Bronchial epithelial cell (primary cell): ENCODE data around the gene BST1. TPM values are rescaled to one million over a fixed set of nuclear protein-coding genes. Genes with fewer than 3 reads are reported as not detected.

Experiments
- DNase-seq: peaks from one replicate; pipeline ENCODE4 v3.0.0-alpha.2; 2010; ENCODE audit warnings: low read depth
- FAIRE-seq: peaks from 2 replicates; lab custom pipeline; 2011; peaks lifted over from hg19 to GRCh38; lab: Jason Lieb, UNC
- H3K27me3 ChIP-seq: 2 replicates; pipeline ENCODE4 v1.5.1; 2011; ENCODE audit warnings: low read length; ENCODE audit not compliant: control insufficient read depth, insufficient read depth
- H3K36me3 ChIP-seq: 2 replicates; pipeline ENCODE4 v1.5.1; 2011; ENCODE audit warnings: low read length; ENCODE audit not compliant: control insufficient read depth, insufficient read depth
- H3K4me3 ChIP-seq: 2 replicates; pipeline ENCODE4 v1.5.1; 2011; ENCODE audit warnings: mild to moderate bottlenecking, low read depth, low read length, control low read depth
- total RNA-seq: library from RNA; depleted of rRNA; stranded (reverse); fragments of >200 nt; gene quantifications from 2 replicates; pipeline ENCODE4 v1.2.1, GENCODE V29; 2014
- TF ChIP-seq, protein P1 (sequence below): IDR thresholded peaks from 2 replicates; pipeline ENCODE4 v1.5.1; 2011; ENCODE audit warnings: mild to moderate bottlenecking, moderate library complexity, low read length, control low read depth, inconsistent platforms; ENCODE audit not compliant: insufficient read depth, severe bottlenecking

Gene BST1
- total RNA-seq, 1 donor from 2014 or later: 0.79 TPM

DNA sequence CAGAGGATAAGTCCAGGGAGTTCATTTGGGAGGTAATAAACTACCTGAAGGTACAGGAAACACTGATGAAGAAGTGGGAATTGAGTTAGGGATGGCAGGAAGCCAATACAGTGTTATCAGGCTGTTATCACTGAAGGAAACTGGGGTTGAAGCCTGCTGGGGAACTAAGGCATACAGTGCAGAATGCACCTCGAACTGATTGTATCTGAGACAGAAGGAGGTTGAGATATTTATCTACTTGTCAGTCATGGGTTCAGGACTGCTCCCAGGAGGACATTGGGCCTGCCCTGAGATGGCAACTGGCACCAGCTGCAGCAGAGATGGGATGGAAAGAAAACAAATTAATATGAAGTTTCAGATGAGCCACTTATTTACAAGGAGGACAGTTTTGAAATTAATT lies 39.8 kb downstream of the BST1 start:
- Histone ChIP-seq H3K27me3 (no peaks in the 10 kb centered on the region), H3K36me3 (no peaks in the 10 kb centered on the region), H3K4me3 (no peak overlapping the region)
- no peak for FAIRE-seq
- DNase-seq: no peak
- TF ChIP-seq, protein P1, sequence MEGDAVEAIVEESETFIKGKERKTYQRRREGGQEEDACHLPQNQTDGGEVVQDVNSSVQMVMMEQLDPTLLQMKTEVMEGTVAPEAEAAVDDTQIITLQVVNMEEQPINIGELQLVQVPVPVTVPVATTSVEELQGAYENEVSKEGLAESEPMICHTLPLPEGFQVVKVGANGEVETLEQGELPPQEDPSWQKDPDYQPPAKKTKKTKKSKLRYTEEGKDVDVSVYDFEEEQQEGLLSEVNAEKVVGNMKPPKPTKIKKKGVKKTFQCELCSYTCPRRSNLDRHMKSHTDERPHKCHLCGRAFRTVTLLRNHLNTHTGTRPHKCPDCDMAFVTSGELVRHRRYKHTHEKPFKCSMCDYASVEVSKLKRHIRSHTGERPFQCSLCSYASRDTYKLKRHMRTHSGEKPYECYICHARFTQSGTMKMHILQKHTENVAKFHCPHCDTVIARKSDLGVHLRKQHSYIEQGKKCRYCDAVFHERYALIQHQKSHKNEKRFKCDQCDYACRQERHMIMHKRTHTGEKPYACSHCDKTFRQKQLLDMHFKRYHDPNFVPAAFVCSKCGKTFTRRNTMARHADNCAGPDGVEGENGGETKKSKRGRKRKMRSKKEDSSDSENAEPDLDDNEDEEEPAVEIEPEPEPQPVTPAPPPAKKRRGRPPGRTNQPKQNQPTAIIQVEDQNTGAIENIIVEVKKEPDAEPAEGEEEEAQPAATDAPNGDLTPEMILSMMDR: no peak

DNA sequence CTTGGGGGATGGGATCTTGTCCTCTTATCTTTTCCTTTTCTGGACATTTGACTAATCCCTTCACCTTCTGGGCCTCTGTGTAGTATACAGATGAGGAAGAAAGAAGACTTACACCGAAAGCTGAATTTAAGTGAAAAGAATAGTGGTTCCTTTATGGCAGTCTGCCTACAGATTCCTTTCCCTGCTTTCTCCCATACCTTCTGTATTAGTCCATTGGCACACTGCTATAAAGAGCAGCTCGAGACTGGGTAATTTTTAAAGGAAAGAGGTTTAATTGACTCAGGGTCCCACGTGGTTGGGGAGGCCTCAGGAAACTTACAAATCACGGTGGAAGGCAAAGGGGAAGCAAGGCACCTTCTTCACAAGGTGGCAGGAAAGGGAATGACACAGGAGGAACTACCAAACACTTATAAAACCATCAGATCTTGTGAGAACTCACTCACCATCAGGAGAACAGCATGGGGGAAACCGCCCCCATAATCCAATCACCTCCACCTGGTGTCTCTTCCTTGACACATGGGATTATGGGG lies 41.2 kb downstream of the BST1 start:
- Histone ChIP-seq H3K27me3 (no peaks in the 10 kb centered on the region), H3K36me3 (no peaks in the 10 kb centered on the region), H3K4me3 (no peak overlapping the region)
- FAIRE-seq (no peak), DNase-seq (no peak)
- TF ChIP-seq, protein P1: no peak

DNA sequence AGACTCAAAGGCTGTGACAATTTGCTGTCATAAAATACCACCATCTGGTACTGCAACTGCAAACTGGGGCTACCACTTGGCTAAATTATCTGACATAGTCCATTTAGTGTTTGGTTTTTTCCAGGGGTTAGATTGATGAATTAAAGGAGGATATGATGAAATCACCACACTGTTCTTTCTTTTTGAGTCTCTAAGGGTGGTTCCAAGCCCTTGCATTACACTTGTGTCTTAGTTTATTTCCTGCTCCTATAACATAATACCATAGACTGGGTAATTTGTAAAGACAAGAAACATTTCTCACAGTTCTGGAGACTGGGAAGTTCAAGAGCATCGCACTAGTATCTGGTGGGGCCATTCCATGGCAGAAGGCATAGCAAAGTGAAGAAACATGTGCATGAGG lies 43.2 kb downstream of the BST1 start:
- TF ChIP-seq, protein P1: no peak
- no peak for FAIRE-seq
- no peaks in the 10 kb centered on the region for H3K27me3 ChIP-seq
- no peak overlapping the region for H3K4me3 ChIP-seq
- DNase-seq: no peak
- H3K36me3 ChIP-seq: no peaks in the 10 kb centered on the region

DNA sequence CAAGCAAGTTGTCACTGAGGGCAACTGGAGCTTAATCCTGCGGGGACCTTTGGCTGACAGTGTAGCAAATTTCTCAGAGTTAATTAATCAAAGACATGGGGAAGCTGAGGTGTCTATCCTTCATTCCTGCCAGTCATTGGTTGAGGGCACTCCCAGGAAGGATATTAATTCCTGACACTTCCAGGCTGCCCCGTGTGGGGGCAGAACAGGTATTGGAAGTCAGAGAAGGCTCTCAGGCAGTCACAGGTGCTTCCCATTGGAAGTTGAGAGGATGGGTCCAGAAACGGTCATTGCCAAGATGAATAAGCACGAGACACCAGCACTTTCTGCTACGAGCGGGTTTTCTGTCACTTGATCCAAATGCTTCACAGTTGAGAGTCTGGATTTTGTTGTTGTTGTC lies 46.1 kb downstream of the BST1 start:
- DNase-seq (no peak), FAIRE-seq (no peak)
- TF ChIP-seq, protein P1: no peak
- Histone ChIP-seq H3K4me3 (no peak overlapping the region), H3K36me3 (no peaks in the 10 kb centered on the region), H3K27me3 (no peaks in the 10 kb centered on the region)

DNA sequence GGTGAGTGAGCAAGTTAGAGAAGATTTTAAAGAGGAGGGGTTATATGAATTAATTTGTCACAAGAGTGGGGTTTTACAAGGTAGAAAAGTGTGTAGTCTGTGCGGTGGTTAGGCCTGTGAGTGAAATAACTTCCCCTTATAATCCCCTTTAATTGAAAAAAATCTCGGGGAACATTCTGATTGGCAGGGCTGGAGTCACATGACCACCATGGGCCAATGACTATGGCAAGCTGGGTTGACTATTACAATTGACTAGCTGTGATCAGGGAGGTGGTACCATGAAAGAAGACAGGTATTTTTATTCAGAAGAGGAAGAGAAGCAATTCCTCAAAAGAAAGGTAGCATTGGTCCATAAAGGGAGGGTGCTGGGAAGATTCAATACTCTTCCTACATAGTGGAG lies 48.3 kb downstream of the BST1 start:
- FAIRE-seq (no peak), DNase-seq (no peak)
- H3K4me3 ChIP-seq: no peak overlapping the region
- no peaks in the 10 kb centered on the region for H3K36me3 ChIP-seq
- no peaks in the 10 kb centered on the region for H3K27me3 ChIP-seq
- TF ChIP-seq, protein P1: no peak

DNA sequence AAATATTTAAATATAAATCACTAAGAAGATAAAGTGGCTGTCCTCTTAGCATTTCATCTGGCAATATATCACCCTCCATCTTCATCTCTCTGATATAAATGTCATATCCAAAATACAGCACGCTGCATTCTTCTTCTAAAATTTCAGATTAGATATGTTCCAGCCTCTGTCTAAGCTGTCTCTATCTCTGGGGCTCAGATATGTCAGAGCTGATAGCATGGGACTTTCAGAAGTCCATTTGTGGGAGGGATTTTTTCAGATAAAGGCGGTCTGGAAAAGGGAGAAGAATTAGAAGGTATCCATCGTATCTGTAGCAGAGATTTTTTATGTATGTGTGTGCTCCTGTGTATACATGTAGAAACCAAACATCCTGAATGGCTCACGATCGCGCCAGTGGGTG lies 50.2 kb downstream of the BST1 start:
- no peaks in the 10 kb centered on the region for H3K27me3 ChIP-seq
- DNase-seq (no peak), FAIRE-seq (no peak)
- TF ChIP-seq, protein P1: no peak
- no peaks in the 10 kb centered on the region for H3K36me3 ChIP-seq
- H3K4me3 ChIP-seq: no peak overlapping the region
